HFFc6 (cell line): ENCODE results near the gene MXI1. TPM values are rescaled to one million over a fixed set of nuclear protein-coding genes. Genes with fewer than 3 reads are reported as not detected.

Experiments used
- DNase-seq: peaks from one replicate; pipeline ENCODE4 v3.0.0-alpha.2; 2018
- H3K27ac Mint-ChIP-seq: 2 replicates; pipeline ENCODE4 v1.8.0; 2020; ENCODE audit warnings: mild to moderate bottlenecking, mixed read lengths
- H3K27me3 Mint-ChIP-seq: 2 replicates; pipeline ENCODE4 v1.8.0; 2021; ENCODE audit warnings: mild to moderate bottlenecking, moderate library complexity, mixed read lengths; ENCODE audit not compliant: insufficient read depth
- H3K36me3 Mint-ChIP-seq: 2 replicates; pipeline ENCODE4 v1.8.0; 2021; ENCODE audit warnings: low read depth, mixed read lengths
- H3K4me1 Mint-ChIP-seq: 2 replicates; pipeline ENCODE4 v1.8.0; 2020; ENCODE audit warnings: low read depth, mixed read lengths
- H3K4me3 Mint-ChIP-seq: 2 replicates; pipeline ENCODE4 v1.8.0; 2020; ENCODE audit warnings: mild to moderate bottlenecking, moderate library complexity, mixed read lengths
- H3K9me3 Mint-ChIP-seq: 2 replicates; pipeline ENCODE4 v1.8.0; 2020; ENCODE audit warnings: mild to moderate bottlenecking, mixed read lengths
- CTCF ChIP-seq: fragments of 200-600 bp; sonication (generic); IDR thresholded peaks from 2 replicates; pipeline ENCODE4 v1.5.0; 2021; ENCODE audit warnings: antibody characterized with exemption, mild to moderate bottlenecking
- total RNA-seq, 6 experiments: library from RNA; stranded (reverse); fragmentation: NEBNext Ultra II Directional; extraction: Animal tissue kit (Norgen Biotek cat#: 25700); gene quantifications; 2 replicates in 1 of 6; 3 replicates in 5 of 6; pipeline ENCODE4 v1.2.3, GENCODE V29; 2021

The MXI1 gene
- total RNA-seq, 6 experiments from 2014 or later = 5.2 to 11.2 (median 6.2) TPM

- no peak for TF ChIP-seq CTCF
- H3K4me3 Mint-ChIP-seq = no peak overlapping the region
- DNase-seq = no peak
Measured at GRCh38 chr10:110310741-110311140, 103.3 kb downstream of the MXI1 start.

GRCh38 chr10:110311357-110311949 lies 104.0 kb downstream of the MXI1 start:
- DNase-seq = peak; percentile 49
- Mint-ChIP-seq H3K4me1 (peaks cover 38% of the 10 kb centered on the region), H3K27ac (peak overlapping the region; percentile 56), H3K9me3 (no peaks in the 10 kb centered on the region), H3K27me3 (no peaks in the 10 kb centered on the region), H3K4me3 (no peak overlapping the region), H3K36me3 (no peaks in the 10 kb centered on the region)
- peak; percentile 84 for TF ChIP-seq CTCF

More at GRCh38 chr10:110310741-110311140, 103.3 kb downstream of the MXI1 start:
- no peaks in the 10 kb centered on the region for H3K36me3 Mint-ChIP-seq
- no peaks in the 10 kb centered on the region for H3K9me3 Mint-ChIP-seq
- H3K27ac Mint-ChIP-seq = no peak overlapping the region
- H3K4me1 Mint-ChIP-seq = peaks cover 45% of the 10 kb centered on the region
- H3K27me3 Mint-ChIP-seq = no peaks in the 10 kb centered on the region

- no peak for DNase-seq
Measured at GRCh38 chr10:110312206-110312605, 104.8 kb downstream of the MXI1 start.

GRCh38 chr10:110313674-110314073 lies 106.3 kb downstream of the MXI1 start:
- H3K4me1 Mint-ChIP-seq = peaks cover 29% of the 10 kb centered on the region
- H3K36me3 Mint-ChIP-seq = no peaks in the 10 kb centered on the region
- no peak for TF ChIP-seq CTCF
- no peaks in the 10 kb centered on the region for H3K9me3 Mint-ChIP-seq
- DNase-seq = no peak
- no peak overlapping the region for H3K4me3 Mint-ChIP-seq
- no peaks in the 10 kb centered on the region; the same call in 1 of the 2 replicates for H3K27me3 Mint-ChIP-seq
- H3K27ac Mint-ChIP-seq = no peak overlapping the region

More at GRCh38 chr10:110312206-110312605, 104.8 kb downstream of the MXI1 start:
- TF ChIP-seq CTCF = no peak
- no peaks in the 10 kb centered on the region for H3K36me3 Mint-ChIP-seq
- no peak overlapping the region; the same call in 1 of the 2 replicates for H3K27ac Mint-ChIP-seq
- no peak overlapping the region for H3K4me3 Mint-ChIP-seq
- no peaks in the 10 kb centered on the region for H3K27me3 Mint-ChIP-seq
- peaks cover 37% of the 10 kb centered on the region for H3K4me1 Mint-ChIP-seq
- no peaks in the 10 kb centered on the region for H3K9me3 Mint-ChIP-seq

GRCh38 chr10:110317866-110318850 lies 110.8 kb downstream of the MXI1 start:
- Mint-ChIP-seq H3K9me3 (no peaks in the 10 kb centered on the region), H3K4me1 (peaks cover 14% of the 10 kb centered on the region), H3K4me3 (no peak overlapping the region), H3K36me3 (peaks cover 8% of the 10 kb centered on the region; the same call in 1 of the 2 replicates), H3K27me3 (no peaks in the 10 kb centered on the region; the same call in none of the 2 replicates), H3K27ac (no peak overlapping the region)
- TF ChIP-seq CTCF = no peak
- no peak for DNase-seq
